ENCODE results near the gene AOC1. TPM values are rescaled to one million over a fixed set of nuclear protein-coding genes. Genes with fewer than 3 reads are reported as not detected.

Gene AOC1
- total and polyA plus RNA-seq, 9 donors: 0.26 to 0.95 TPM; not detected in 7

- intact Hi-C loops (cut with DNase I): loop anchor here in 1 of 4 donors (10.0 kb wide), 1 partner anchor 97 kb away; no protein-coding TSS in a partner anchor
- TF ChIP-seq POLR2A (IDR thresholded peaks at IDR 0.05) (no peak), EP300 (IDR thresholded peaks at IDR 0.05) (no peak)
- TF ChIP-seq, protein P1, sequence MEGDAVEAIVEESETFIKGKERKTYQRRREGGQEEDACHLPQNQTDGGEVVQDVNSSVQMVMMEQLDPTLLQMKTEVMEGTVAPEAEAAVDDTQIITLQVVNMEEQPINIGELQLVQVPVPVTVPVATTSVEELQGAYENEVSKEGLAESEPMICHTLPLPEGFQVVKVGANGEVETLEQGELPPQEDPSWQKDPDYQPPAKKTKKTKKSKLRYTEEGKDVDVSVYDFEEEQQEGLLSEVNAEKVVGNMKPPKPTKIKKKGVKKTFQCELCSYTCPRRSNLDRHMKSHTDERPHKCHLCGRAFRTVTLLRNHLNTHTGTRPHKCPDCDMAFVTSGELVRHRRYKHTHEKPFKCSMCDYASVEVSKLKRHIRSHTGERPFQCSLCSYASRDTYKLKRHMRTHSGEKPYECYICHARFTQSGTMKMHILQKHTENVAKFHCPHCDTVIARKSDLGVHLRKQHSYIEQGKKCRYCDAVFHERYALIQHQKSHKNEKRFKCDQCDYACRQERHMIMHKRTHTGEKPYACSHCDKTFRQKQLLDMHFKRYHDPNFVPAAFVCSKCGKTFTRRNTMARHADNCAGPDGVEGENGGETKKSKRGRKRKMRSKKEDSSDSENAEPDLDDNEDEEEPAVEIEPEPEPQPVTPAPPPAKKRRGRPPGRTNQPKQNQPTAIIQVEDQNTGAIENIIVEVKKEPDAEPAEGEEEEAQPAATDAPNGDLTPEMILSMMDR (IDR thresholded peaks at IDR 0.05): no peak
Observed at GRCh38 chr7:150871601-150872000, 19.3 kb downstream of the AOC1 start.

GRCh38 chr7:150874401-150875198 is 22.3 kb downstream of the AOC1 start:
- no peak overlapping the region for H3K4me3 ChIP-seq
- H3K27me3 ChIP-seq: no peaks in the 10 kb centered on the region
- H3K9me3 ChIP-seq: no peaks in the 10 kb centered on the region
- no peak overlapping the region for H3K27ac ChIP-seq
- TF ChIP-seq POLR2A (IDR thresholded peaks at IDR 0.05) (no peak), EP300 (IDR thresholded peaks at IDR 0.05) (no peak)
- TF ChIP-seq, protein P1 (IDR thresholded peaks at IDR 0.05): no peak
- intact Hi-C loops (cut with DNase I): loop anchor here in 1 of 4 donors (10.0 kb wide), 1 partner anchor 100 kb away; no protein-coding TSS in a partner anchor
- WGBS, 3 donors: 84 to 93% (median 84%) methylated on average over 8 of the region's 8 CpGs
- peaks cover 6% of the 10 kb centered on the region for H3K4me1 ChIP-seq (ENCODE audit: insufficient read depth)
- no peak for DNase-seq
- no peaks in the 10 kb centered on the region for H3K36me3 ChIP-seq

More at GRCh38 chr7:150871601-150872000, 19.3 kb downstream of the AOC1 start:
- Histone ChIP-seq H3K9me3 (peaks cover 0 to 8% of the 10 kb centered on the region in 2 donors), H3K4me1 (ENCODE audit: insufficient read depth) (peaks cover 3% of the 10 kb centered on the region), H3K27me3 (no peaks in the 10 kb centered on the region), H3K4me3 (no peak overlapping the region), H3K27ac (no peak overlapping the region), H3K36me3 (no peaks in the 10 kb centered on the region)
- DNase-seq: no peak

GRCh38 chr7:150875791-150876190 is 23.5 kb downstream of the AOC1 start:
- Histone ChIP-seq H3K27me3 (no peaks in the 10 kb centered on the region), H3K27ac (no peak overlapping the region), H3K4me3 (no peak overlapping the region), H3K36me3 (no peaks in the 10 kb centered on the region), H3K4me1 (ENCODE audit: insufficient read depth) (peaks cover 6% of the 10 kb centered on the region), H3K9me3 (no peaks in the 10 kb centered on the region)
- intact Hi-C loops (cut with DNase I): loop anchor here in 2 of 4 donors (2.0 to 10.0 kb wide), 2 partner anchors 97 to 101 kb away; no protein-coding TSS in a partner anchor
- TF ChIP-seq POLR2A (IDR thresholded peaks at IDR 0.05) (no peak), EP300 (IDR thresholded peaks at IDR 0.05) (no peak)
- TF ChIP-seq, protein P1 (IDR thresholded peaks at IDR 0.05): no peak
- 77 to 79% (median 78%) methylated on average over 4 of the region's 4 CpGs for WGBS, 3 donors
- no peak for DNase-seq

GRCh38 chr7:150876817-150877526 is 24.7 kb downstream of the AOC1 start:
- 4 to 7% (median 5%) methylated on average over 15 to 19 of the region's 19 CpGs for WGBS, 3 donors
- Histone ChIP-seq H3K27ac (no peak overlapping the region), H3K27me3 (no peaks in the 10 kb centered on the region), H3K36me3 (no peaks in the 10 kb centered on the region), H3K4me1 (ENCODE audit: insufficient read depth) (peaks cover 6% of the 10 kb centered on the region), H3K4me3 (no peak overlapping the region), H3K9me3 (no peaks in the 10 kb centered on the region)
- peak; percentile 59 to 81 (median 72) for DNase-seq
- TF ChIP-seq EP300 (IDR thresholded peaks at IDR 0.05) (no peak), POLR2A (IDR thresholded peaks at IDR 0.05) (no peak)
- TF ChIP-seq, protein P1 (IDR thresholded peaks at IDR 0.05): peak; percentile 8 to 75 (median 63)
- intact Hi-C loops (cut with DNase I): loop anchor here in 2 of 4 donors (2.0 to 10.0 kb wide), 2 partner anchors 98 to 102 kb away; no protein-coding TSS in a partner anchor
